NCI-H345 (cell line): Measurements from ENCODE around the gene FGD1.

Source experiments
- DNase-seq: peaks from one replicate; lab custom pipeline; 2025; lab: John Stamatoyannopoulos, UW

Gene FGD1

GRCh38 chrX:54407266-54407665, 88.8 kb downstream of the FGD1 start:
- DNase-seq = no peak

- no peak for DNase-seq
Observed at GRCh38 chrX:54397113-54397512, 98.9 kb downstream of the FGD1 start.
